WTC11 (cell line): ENCODE measurements around the gene HDAC6. TPM values are rescaled to one million over a fixed set of nuclear protein-coding genes. Genes with fewer than 3 reads are reported as not detected.

Experiments used
- ATAC-seq: fragments of 200-7000 bp; cut with Tn5 transposase; 2 replicates; pipeline ENCODE4 v1.10.0; 2021; ENCODE audit warnings: mild to moderate bottlenecking, moderate library complexity
- CTCF ChIA-PET: fragments of 300-600 bp; sonication (Branson Sonifier 250); formaldehyde crosslinking; loops from one replicate; lab custom pipeline; 2021; ENCODE audit warnings: antibody characterized with exemption; lab: Charles Lee
- POLR2A ChIA-PET: fragments of 350-600 bp; sonication (Branson Sonifier 250); formaldehyde crosslinking; loops from one replicate; lab custom pipeline; 2021; ENCODE audit warnings: antibody characterized with exemption; lab: Charles Lee
- DNase-seq: peaks from one replicate; pipeline ENCODE4 v3.0.0; 2021; ENCODE audit warnings: low spot score
- H3K27ac Mint-ChIP-seq: 2 replicates; pipeline ENCODE4 v1.8.0; 2021; ENCODE audit warnings: mixed read lengths
- H3K27me3 Mint-ChIP-seq: 2 replicates; pipeline ENCODE4 v1.8.0; 2021; ENCODE audit warnings: low read depth, mild to moderate bottlenecking, moderate library complexity, mixed read lengths
- H3K36me3 Mint-ChIP-seq: 2 replicates; pipeline ENCODE4 v1.8.0; 2021; ENCODE audit warnings: mixed read lengths
- H3K4me1 Mint-ChIP-seq: 2 replicates; pipeline ENCODE4 v1.8.0; 2022; ENCODE audit warnings: mixed read lengths
- H3K4me3 Mint-ChIP-seq: 2 replicates; pipeline ENCODE4 v1.8.0; 2021; ENCODE audit warnings: mild to moderate bottlenecking, moderate library complexity, mixed read lengths
- H3K9me3 Mint-ChIP-seq: 2 replicates; pipeline ENCODE4 v1.8.0; 2021; ENCODE audit warnings: mixed read lengths
- CREB1 ChIP-seq: sonication (generic); formaldehyde crosslinking; IDR thresholded peaks from 2 replicates; pipeline ENCODE4 v1.8.0; 2023; ENCODE audit warnings: mild to moderate bottlenecking, missing genetic modification reagents
- ESRRA ChIP-seq: sonication (generic); formaldehyde crosslinking; IDR thresholded peaks from 2 replicates; pipeline ENCODE4 v1.8.1; 2022; ENCODE audit warnings: mild to moderate bottlenecking, missing genetic modification reagents, borderline replicate concordance
- NFATC4 ChIP-seq: fragments of 250-450 bp; sonication (Bioruptor Pico); IDR thresholded peaks from 2 replicates; pipeline ENCODE4 v1.9.0; 2021; ENCODE audit warnings: mild to moderate bottlenecking
- NFYB ChIP-seq: sonication (generic); formaldehyde crosslinking; conservative IDR thresholded peaks from 2 replicates; pipeline ENCODE4 v1.8.0; 2022; ENCODE audit warnings: low read depth, missing genetic modification reagents
- ZNF263 ChIP-seq: sonication (generic); formaldehyde crosslinking; IDR thresholded peaks from 2 replicates; pipeline ENCODE4 v1.8.1; 2022; ENCODE audit warnings: low read depth, mild to moderate bottlenecking, moderate library complexity, missing genetic modification reagents
- ZNF317 ChIP-seq: sonication (generic); formaldehyde crosslinking; IDR thresholded peaks from 2 replicates; pipeline ENCODE4 v1.8.1; 2023; ENCODE audit warnings: low read depth, mild to moderate bottlenecking, moderate library complexity, missing genetic modification reagents, borderline replicate concordance
- ZNF416 ChIP-seq: fragments of 250-450 bp; sonication (Bioruptor Pico); IDR thresholded peaks from 2 replicates; pipeline ENCODE4 v1.9.0; 2021; ENCODE audit warnings: mild to moderate bottlenecking, inconsistent platforms
- total RNA-seq: library from RNA; stranded (reverse); gene quantifications from 3 replicates; pipeline ENCODE4 v1.2.3, GENCODE V29; 2021
- TF ChIP-seq, protein P1 (sequence below): sonication (generic); formaldehyde crosslinking; IDR thresholded peaks from 2 replicates; pipeline ENCODE4 v1.8.0; 2023; ENCODE audit warnings: missing genetic modification reagents, mild to moderate bottlenecking, borderline replicate concordance
- TF ChIP-seq, protein P2 (sequence below): sonication (generic); formaldehyde crosslinking; IDR thresholded peaks from 2 replicates; pipeline ENCODE4 v1.8.0; 2022; ENCODE audit warnings: mild to moderate bottlenecking, missing genetic modification reagents
- TF ChIP-seq, protein P3 (sequence below): sonication (generic); formaldehyde crosslinking; IDR thresholded peaks from 2 replicates; pipeline ENCODE4 v1.8.1; 2023; ENCODE audit warnings: mild to moderate bottlenecking, missing genetic modification reagents, moderate library complexity
- TF ChIP-seq, protein P4 (sequence below): fragments of 250-450 bp; sonication (Bioruptor Pico); IDR thresholded peaks from 2 replicates; pipeline ENCODE4 v1.9.0; 2021; ENCODE audit warnings: moderate library complexity, mild to moderate bottlenecking, inconsistent platforms, borderline replicate concordance
- TF ChIP-seq, protein P5 (sequence below): sonication (generic); formaldehyde crosslinking; IDR thresholded peaks from 2 replicates; pipeline ENCODE4 v1.8.1; 2022; ENCODE audit warnings: low read depth, missing genetic modification reagents, borderline replicate concordance
- TF ChIP-seq, protein P6 (sequence below): sonication (generic); formaldehyde crosslinking; IDR thresholded peaks from 2 replicates; pipeline ENCODE4 v1.8.1; 2022; ENCODE audit warnings: mild to moderate bottlenecking, moderate library complexity, missing genetic modification reagents
- TF ChIP-seq, protein P7 (sequence below): sonication (generic); formaldehyde crosslinking; IDR thresholded peaks from 2 replicates; pipeline ENCODE4 v1.8.1; 2022; ENCODE audit warnings: mild to moderate bottlenecking, missing genetic modification reagents, moderate library complexity, borderline replicate concordance
- TF ChIP-seq, protein P8 (sequence below): sonication (generic); formaldehyde crosslinking; IDR thresholded peaks from 2 replicates; pipeline ENCODE4 v1.8.0; 2023; ENCODE audit warnings: mild to moderate bottlenecking, missing genetic modification reagents
- TF ChIP-seq, protein P9 (sequence below): fragments of 250-450 bp; sonication (Bioruptor Pico); IDR thresholded peaks from 2 replicates; pipeline ENCODE4 v1.8.0; 2021; ENCODE audit warnings: mild to moderate bottlenecking

Gene HDAC6
- total RNA-seq, 1 experiment from 2014 or later = 58.5 TPM

DNA sequence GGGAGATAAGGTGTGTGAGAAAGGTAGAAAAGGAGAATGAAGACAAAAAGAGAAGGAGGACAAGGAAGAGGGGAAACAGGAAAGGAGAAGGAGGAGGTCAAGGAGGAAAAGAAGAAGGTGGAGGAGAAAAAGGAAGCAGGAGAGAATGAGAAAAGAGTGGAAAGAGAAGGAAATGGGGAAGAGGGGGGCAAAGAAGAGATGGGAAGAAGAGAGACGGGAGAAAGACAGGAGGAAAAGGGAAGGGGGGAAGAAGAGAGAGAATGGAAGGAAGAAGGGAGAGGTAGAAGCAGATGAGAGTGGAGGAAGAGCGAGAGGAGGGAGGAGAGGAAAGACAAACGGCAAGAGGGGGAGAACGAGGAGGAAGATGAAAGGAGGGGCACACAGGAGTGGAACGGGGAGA is 11.4 kb upstream of the HDAC6 start:
- H3K9me3 Mint-ChIP-seq = no peaks in the 10 kb centered on the region

DNA sequence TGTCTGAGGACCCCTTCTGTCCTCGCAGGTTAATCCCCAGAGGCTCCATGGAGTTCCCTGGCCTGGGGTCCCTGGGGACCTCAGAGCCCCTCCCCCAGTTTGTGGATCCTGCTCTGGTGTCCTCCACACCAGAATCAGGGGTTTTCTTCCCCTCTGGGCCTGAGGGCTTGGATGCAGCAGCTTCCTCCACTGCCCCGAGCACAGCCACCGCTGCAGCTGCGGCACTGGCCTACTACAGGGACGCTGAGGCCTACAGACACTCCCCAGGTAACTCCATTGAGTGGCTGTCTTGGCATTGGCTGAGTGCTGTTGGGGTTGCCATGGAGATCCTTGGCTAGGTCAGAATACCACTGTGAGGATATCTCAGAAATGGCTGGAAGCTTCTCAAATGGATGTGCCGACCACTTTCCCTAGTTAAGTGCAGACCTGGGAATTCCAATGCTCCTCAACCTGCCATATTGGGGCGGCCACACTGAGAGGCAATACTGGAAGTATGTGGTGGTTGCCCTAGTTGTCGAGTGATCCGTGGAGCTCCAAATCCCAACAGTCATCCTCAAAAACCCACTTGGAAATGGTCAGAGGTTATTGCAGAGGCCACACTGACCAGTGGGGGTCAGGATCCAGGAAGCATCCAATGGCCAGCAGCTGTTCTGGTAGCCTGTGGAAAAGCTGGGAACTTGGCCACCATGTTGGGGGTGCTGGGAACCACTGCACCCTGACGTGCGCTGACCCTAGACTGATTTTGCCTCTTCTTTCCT is 10.6 kb upstream of the HDAC6 start:
- no peaks in the 10 kb centered on the region for H3K36me3 Mint-ChIP-seq
- ChIA-PET POLR2A (no interaction called here), CTCF (no interaction called here)
- H3K27me3 Mint-ChIP-seq = peaks cover 15% of the 10 kb centered on the region
- no peak overlapping the region for H3K27ac Mint-ChIP-seq
- H3K4me3 Mint-ChIP-seq = no peak overlapping the region
- ATAC-seq (no peak), DNase-seq (no peak)
- H3K9me3 Mint-ChIP-seq = no peaks in the 10 kb centered on the region
- no peaks in the 10 kb centered on the region for H3K4me1 Mint-ChIP-seq
- TF ChIP-seq, protein P1, sequence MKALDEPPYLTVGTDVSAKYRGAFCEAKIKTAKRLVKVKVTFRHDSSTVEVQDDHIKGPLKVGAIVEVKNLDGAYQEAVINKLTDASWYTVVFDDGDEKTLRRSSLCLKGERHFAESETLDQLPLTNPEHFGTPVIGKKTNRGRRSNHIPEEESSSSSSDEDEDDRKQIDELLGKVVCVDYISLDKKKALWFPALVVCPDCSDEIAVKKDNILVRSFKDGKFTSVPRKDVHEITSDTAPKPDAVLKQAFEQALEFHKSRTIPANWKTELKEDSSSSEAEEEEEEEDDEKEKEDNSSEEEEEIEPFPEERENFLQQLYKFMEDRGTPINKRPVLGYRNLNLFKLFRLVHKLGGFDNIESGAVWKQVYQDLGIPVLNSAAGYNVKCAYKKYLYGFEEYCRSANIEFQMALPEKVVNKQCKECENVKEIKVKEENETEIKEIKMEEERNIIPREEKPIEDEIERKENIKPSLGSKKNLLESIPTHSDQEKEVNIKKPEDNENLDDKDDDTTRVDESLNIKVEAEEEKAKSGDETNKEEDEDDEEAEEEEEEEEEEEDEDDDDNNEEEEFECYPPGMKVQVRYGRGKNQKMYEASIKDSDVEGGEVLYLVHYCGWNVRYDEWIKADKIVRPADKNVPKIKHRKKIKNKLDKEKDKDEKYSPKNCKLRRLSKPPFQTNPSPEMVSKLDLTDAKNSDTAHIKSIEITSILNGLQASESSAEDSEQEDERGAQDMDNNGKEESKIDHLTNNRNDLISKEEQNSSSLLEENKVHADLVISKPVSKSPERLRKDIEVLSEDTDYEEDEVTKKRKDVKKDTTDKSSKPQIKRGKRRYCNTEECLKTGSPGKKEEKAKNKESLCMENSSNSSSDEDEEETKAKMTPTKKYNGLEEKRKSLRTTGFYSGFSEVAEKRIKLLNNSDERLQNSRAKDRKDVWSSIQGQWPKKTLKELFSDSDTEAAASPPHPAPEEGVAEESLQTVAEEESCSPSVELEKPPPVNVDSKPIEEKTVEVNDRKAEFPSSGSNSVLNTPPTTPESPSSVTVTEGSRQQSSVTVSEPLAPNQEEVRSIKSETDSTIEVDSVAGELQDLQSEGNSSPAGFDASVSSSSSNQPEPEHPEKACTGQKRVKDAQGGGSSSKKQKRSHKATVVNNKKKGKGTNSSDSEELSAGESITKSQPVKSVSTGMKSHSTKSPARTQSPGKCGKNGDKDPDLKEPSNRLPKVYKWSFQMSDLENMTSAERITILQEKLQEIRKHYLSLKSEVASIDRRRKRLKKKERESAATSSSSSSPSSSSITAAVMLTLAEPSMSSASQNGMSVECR (CRISPR knock-in tag) = no peak
- TF ChIP-seq ZNF317 (CRISPR knock-in tag) (no peak), NFYB (no peak), CREB1 (no peak), ZNF263 (CRISPR knock-in tag) (no peak), ESRRA (no peak)
- TF ChIP-seq, protein P2, sequence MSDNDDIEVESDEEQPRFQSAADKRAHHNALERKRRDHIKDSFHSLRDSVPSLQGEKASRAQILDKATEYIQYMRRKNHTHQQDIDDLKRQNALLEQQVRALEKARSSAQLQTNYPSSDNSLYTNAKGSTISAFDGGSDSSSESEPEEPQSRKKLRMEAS (CRISPR knock-in tag) = no peak
- TF ChIP-seq, protein P3, sequence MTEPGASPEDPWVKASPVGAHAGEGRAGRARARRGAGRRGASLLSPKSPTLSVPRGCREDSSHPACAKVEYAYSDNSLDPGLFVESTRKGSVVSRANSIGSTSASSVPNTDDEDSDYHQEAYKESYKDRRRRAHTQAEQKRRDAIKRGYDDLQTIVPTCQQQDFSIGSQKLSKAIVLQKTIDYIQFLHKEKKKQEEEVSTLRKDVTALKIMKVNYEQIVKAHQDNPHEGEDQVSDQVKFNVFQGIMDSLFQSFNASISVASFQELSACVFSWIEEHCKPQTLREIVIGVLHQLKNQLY = no peak
- TF ChIP-seq, protein P4, sequence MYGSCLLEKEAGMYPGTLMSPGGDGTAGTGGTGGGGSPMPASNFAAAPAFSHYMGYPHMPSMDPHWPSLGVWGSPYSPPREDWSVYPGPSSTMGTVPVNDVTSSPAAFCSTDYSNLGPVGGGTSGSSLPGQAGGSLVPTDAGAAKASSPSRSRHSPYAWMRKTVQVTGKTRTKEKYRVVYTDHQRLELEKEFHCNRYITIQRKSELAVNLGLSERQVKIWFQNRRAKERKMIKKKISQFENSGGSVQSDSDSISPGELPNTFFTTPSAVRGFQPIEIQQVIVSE (CRISPR knock-in tag) = no peak
- TF ChIP-seq, protein P5, sequence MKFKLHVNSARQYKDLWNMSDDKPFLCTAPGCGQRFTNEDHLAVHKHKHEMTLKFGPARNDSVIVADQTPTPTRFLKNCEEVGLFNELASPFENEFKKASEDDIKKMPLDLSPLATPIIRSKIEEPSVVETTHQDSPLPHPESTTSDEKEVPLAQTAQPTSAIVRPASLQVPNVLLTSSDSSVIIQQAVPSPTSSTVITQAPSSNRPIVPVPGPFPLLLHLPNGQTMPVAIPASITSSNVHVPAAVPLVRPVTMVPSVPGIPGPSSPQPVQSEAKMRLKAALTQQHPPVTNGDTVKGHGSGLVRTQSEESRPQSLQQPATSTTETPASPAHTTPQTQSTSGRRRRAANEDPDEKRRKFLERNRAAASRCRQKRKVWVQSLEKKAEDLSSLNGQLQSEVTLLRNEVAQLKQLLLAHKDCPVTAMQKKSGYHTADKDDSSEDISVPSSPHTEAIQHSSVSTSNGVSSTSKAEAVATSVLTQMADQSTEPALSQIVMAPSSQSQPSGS (CRISPR knock-in tag) = no peak
- TF ChIP-seq, protein P6, sequence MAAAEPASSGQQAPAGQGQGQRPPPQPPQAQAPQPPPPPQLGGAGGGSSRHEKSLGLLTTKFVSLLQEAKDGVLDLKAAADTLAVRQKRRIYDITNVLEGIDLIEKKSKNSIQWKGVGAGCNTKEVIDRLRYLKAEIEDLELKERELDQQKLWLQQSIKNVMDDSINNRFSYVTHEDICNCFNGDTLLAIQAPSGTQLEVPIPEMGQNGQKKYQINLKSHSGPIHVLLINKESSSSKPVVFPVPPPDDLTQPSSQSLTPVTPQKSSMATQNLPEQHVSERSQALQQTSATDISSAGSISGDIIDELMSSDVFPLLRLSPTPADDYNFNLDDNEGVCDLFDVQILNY (CRISPR knock-in tag) = no peak
- TF ChIP-seq, protein P7, sequence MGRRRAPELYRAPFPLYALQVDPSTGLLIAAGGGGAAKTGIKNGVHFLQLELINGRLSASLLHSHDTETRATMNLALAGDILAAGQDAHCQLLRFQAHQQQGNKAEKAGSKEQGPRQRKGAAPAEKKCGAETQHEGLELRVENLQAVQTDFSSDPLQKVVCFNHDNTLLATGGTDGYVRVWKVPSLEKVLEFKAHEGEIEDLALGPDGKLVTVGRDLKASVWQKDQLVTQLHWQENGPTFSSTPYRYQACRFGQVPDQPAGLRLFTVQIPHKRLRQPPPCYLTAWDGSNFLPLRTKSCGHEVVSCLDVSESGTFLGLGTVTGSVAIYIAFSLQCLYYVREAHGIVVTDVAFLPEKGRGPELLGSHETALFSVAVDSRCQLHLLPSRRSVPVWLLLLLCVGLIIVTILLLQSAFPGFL = no peak

More for the DNA sequence above, 11.4 kb upstream of the HDAC6 start:
- no peak for ATAC-seq
- peaks cover 15% of the 10 kb centered on the region for H3K27me3 Mint-ChIP-seq
- ChIA-PET POLR2A (no interaction called here), CTCF (no interaction called here)
- no peak overlapping the region for H3K4me3 Mint-ChIP-seq
- no peaks in the 10 kb centered on the region for H3K36me3 Mint-ChIP-seq
- no peak for DNase-seq
- no peak for TF ChIP-seq ZNF416 (CRISPR knock-in tag)
- TF ChIP-seq NFATC4 = no peak
- TF ChIP-seq, protein P8, sequence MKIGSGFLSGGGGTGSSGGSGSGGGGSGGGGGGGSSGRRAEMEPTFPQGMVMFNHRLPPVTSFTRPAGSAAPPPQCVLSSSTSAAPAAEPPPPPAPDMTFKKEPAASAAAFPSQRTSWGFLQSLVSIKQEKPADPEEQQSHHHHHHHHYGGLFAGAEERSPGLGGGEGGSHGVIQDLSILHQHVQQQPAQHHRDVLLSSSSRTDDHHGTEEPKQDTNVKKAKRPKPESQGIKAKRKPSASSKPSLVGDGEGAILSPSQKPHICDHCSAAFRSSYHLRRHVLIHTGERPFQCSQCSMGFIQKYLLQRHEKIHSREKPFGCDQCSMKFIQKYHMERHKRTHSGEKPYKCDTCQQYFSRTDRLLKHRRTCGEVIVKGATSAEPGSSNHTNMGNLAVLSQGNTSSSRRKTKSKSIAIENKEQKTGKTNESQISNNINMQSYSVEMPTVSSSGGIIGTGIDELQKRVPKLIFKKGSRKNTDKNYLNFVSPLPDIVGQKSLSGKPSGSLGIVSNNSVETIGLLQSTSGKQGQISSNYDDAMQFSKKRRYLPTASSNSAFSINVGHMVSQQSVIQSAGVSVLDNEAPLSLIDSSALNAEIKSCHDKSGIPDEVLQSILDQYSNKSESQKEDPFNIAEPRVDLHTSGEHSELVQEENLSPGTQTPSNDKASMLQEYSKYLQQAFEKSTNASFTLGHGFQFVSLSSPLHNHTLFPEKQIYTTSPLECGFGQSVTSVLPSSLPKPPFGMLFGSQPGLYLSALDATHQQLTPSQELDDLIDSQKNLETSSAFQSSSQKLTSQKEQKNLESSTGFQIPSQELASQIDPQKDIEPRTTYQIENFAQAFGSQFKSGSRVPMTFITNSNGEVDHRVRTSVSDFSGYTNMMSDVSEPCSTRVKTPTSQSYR = no peak
- TF ChIP-seq, protein P3 = no peak
- TF ChIP-seq, protein P9, sequence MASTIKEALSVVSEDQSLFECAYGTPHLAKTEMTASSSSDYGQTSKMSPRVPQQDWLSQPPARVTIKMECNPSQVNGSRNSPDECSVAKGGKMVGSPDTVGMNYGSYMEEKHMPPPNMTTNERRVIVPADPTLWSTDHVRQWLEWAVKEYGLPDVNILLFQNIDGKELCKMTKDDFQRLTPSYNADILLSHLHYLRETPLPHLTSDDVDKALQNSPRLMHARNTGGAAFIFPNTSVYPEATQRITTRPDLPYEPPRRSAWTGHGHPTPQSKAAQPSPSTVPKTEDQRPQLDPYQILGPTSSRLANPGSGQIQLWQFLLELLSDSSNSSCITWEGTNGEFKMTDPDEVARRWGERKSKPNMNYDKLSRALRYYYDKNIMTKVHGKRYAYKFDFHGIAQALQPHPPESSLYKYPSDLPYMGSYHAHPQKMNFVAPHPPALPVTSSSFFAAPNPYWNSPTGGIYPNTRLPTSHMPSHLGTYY (CRISPR knock-in tag) = no peak
- no peak overlapping the region for H3K27ac Mint-ChIP-seq
- no peaks in the 10 kb centered on the region for H3K4me1 Mint-ChIP-seq
